HG03139 (cell line): ENCODE measurements around the gene TBC1D5.
"Not testable (repeated sequence)": the region's sequence is repeated elsewhere in the genome, so short reads cannot be mapped to it uniquely, and the experiment has no call there.

Experiments used
- ATAC-seq: cut with Tn5 transposase; IDR thresholded peaks from one replicate; pipeline ENCODE4 v1.9.1; 2021; ENCODE audit not compliant: unreplicated experiment

TBC1D5 gene

GRCh38 chr3:17149076-17149475, 593.4 kb downstream of the TBC1D5 start:
- no peak for ATAC-seq

DNA sequence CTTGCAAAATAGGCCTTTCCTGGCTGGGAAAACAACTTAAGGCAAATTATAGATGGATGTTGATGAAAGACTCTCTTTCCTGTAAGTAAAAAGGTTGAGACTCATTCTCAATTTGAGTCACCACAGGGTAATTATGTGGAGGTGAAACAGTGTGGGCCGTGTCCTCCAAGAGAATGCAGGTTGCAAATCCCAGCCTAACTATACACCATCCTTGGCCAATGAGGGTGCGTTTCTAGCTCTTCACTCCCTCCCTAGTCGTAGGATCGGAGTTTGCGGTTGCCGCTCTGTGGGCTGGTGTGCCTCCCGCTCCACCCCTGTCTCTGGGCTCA, 597.8 kb downstream of the TBC1D5 start:
- no peak for ATAC-seq

- ATAC-seq, result no peak
Measured at GRCh38 chr3:17143893-17144664, 598.4 kb downstream of the TBC1D5 start.

DNA sequence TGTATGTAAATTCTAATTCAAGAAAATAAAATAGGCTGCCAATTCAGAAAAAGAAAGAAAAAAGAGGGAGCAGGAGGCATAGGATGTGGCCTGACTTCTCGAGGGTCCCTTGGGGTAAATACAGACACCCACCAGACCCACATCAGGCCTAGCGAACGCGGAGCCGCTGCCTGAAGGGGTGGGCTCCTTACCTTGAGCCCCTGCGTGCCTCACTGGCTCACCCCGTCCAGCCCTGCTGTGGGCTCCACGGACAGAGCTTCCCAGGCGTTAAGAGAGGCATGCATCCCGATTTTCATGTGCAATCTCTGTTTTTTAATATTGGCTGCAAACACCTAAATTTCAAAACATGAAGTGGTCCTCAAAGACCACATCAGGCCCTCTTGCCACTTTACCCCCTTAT, 599.9 kb downstream of the TBC1D5 start:
- no peak for ATAC-seq

DNA sequence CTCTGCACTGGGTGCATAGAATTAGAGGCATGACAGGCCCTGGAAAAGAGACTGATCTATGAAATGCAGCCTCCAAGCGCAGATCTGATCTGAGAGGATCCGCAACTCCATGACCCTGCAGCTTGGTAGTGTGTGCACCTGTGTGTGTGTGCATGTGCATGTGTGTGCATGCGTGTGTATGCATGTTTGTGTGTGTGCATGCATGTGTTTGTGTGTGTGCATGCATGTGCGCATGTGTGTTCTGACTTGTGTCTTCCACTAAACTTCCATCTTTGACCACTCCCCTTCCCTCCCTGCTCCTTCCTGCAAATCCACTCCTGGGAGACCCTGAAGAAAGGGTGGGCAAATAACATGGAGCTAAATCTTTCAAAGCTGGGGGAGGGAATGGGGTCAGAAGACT, 600.7 kb downstream of the TBC1D5 start:
- ATAC-seq, result no peak

DNA sequence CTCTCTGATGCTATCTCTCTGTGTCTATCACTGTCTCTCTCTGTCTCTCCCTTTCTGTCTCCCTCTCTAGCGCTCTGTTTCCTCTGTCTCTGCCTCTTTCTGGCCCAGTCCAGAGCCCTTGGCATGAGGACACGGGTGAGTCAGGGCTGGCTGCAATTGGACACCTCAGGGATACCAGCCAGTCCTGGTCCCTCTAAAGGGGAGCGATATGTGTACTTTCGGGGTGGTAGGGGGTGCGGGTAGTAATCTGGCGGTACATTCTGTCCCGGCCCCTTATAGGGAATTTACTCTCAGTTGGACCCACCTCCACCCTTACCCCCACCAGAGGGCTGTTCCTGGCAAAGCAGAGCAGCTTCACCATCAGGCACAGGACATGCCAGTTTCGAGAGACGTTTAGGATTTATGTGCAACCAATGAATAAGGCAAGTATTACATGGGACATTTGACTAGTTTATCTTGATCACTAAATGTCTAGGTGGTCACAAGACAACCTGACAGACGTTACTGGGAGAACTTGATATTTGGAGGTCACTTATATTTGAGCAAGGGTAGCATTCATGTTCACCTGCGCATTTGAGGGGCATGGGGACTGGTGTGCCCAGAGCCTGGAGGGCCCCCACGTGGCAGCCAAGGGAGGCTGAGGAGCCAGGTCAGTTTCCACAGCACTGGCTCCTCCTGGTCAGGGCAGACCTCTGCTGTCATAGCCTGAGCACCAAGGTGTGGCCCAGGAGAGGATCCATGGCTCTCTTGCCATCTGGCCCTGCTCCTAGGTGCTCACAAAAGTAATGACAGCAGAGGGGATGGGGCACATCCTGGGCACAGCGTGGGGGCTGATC, 601.5 kb downstream of the TBC1D5 start:
- no peak for ATAC-seq

- no peak for ATAC-seq
Measured at GRCh38 chr3:17138246-17139039, 604.0 kb downstream of the TBC1D5 start.

GRCh38 chr3:17137321-17137826, 605.1 kb downstream of the TBC1D5 start:
- no peak for ATAC-seq

DNA sequence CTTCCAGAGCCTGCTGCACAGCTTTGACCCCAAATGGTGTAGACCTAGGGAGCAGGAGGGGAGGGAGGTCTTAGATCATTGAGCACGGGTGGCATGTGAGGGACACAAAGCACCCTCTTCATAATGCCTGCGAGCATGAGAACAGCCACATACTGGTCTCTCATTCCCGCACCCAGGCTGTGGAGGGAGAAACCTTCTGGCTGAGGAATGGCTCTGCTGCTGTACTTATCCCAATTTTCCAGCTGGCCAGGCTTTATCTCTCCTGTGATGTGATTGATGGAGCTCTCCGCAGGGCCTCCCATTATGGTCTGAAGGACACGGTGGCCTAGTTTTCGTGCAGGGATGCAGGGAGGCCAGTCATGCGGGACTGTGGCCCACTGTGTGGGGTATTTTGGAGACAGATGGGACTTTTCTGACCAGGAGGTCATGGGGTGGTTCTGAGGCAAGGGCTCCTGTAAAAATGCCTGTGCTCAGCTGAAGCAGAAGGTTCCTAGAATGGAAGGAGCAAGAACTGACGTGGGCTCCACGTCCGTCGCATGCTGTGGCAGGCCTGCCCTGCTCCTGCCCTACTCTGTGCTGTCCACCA, 606.2 kb downstream of the TBC1D5 start:
- no peak for ATAC-seq

- ATAC-seq, result no peak
Measured at GRCh38 chr3:17135696-17136095, 606.7 kb downstream of the TBC1D5 start.

DNA sequence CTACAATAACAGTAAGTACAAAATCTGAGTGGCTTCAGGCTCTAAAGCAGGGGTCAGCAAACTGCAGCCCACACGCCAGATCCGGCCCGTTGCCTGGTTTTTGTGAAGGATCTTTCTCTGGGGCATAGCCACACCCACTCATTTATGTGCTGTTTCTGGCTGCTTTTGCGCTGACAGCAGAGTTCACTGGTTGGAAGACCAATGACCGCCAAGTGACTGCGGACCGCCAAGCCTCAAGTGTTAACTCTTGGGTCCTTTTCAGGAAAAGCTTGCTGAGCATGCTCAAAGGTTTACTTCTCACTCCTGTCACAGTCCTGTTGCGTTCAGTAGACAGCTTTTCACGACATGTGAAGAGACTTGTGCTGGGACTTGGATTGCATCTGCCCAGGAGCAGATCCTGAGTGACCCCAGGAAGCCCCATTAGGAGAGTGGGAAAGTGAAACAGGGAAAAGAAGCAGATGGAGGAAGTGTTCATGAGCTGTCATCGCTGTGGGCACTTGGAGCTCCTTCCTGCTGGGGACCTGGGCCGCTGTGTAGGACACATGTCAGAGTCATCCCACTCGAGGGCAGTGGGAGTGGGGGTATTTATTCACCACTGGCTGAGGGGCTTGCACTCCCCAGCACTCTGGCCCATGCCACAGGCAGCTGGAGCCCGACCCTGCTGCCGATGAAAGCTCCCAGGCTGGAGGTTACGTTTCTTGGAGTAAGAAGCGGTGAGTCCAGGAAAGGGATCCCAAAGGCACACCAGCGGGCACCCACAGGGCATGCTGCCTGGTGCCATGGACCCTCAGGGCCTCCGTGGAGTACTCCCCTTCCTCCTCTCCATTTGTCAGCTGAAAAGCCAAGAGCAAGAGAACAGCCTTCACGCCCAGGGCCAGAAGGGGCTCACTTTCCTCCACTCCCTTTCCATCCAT, 608.5 kb downstream of the TBC1D5 start:
- ATAC-seq, result no peak

GRCh38 chr3:17132286-17133115, 609.9 kb downstream of the TBC1D5 start:
- ATAC-seq, result no peak

GRCh38 chr3:17130956-17131355, 611.5 kb downstream of the TBC1D5 start:
- no peak for ATAC-seq

DNA sequence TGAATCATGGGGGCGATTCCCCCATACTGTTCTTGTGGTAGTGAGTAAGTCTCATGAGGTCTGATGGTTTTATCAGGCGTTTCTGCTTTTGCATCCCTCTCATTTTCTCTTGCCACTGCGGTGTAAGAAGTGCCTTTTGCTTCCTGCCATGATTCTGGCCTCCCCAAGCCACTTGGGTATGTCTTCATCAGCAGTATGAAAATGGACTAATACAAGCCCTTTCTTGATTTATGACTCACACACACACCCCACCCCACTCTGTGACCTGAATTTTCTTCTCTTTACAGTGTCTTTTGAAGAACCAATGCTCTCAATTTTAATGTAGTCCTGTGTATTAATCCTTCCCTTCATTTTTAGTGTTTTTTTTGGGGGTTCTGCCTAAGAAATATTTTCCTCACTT, 612.9 kb downstream of the TBC1D5 start:
- ATAC-seq, result no peak

DNA sequence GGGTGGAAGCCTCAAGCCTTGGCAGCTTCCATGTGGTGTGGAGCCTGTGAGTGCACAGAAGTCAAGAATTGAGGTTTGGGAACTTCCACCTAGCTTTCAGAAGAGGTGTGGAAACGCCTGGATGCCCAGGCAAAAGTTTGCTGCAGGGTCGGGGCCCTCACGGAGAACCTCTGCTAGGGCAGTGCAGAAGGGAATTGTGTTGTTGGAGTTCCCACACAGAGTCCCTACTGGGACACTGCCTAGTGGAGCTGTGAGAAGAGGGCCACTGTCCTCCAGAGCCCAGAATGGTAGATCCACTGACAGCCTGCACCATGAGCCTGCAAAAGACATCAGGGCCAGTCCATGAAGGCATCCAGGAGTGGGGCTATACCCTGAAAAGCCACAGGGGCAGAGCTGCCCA, 613.8 kb downstream of the TBC1D5 start:
- not testable (repeated sequence) for ATAC-seq

DNA sequence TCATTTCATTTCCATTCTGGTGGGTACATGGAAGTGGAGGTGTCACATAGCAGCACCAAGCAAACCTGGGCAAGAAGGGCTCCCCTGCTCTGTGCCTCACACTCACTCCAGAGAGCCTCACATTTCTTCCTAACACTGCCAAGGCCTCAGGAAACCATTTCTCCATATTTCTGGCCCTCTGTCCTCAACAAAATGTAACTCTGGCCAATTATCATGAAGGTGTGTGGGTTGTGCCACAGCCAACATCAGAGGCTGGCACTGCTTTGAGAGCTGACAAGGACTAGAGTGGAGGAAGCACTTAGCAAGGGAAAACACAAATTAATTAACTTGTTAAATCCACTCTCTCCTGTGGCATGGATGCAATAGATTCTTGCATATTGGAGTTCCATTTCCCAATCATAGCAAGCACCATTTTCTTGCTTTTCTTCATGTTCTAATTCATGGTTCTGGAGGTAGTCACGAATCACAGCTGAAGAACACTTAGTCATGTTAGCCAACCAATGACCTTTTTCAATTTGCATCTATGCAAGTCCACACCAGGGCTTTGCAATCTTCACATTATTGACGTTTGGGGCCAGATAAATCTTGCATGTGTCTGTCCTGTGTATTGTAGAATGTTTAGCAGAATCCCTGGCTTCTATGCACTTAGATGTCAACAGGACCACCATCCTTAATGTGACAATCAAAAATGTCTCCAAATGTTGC, 616.5 kb downstream of the TBC1D5 start:
- ATAC-seq, result no peak

- ATAC-seq, result no peak
Measured at GRCh38 chr3:17122758-17123157, 619.7 kb downstream of the TBC1D5 start.

DNA sequence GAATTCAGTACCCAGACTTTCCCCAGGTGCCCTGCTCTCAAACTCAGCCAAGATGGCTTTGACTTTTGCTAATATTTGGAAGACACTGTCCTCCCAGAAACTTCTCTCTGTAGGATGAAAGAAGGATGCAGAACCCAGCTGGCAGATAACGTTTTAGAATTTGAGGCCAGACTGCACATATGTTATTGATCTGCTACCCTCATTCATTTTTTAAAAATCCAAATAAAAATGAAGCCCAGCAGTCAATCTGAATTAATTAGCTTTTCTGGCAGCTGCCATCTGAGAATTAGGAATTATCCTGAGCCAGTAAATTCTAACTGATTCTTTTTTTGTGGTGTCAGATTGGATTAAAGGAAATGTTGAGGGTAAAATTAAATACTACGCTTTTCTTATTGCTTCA, 621.1 kb downstream of the TBC1D5 start:
- no peak for ATAC-seq

DNA sequence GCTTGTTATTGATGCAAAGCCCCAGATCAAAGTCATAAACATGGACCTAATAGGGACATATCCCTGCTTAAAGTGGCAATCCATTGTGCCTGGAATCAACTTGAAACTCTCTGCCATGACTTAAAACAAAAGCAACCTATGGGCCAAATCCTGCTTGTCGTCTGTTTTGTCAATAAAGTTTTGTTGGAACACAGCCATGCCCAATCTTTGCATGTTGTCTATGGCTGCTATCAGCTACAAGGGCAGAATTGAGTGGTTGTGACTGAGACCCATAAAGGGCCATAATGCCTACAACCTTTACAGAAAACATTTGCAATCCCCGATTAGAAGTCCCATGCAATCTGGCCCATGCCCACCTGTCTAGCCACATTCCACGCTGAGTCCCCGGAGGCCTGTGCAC, 622.3 kb downstream of the TBC1D5 start:
- no peak for ATAC-seq
